CD4-positive, alpha-beta T cell treated with Interferon gamma for 1 hour (primary cell): Measurements from ENCODE around the gene SLC25A39.
A peak's percentile ranks its signal among the peaks of the same experiment; 100 is the strongest.

ENCODE experiments used
- DNase-seq: peaks from one replicate; pipeline ENCODE4 v3.0.0-alpha.2; 2020

SLC25A39 gene

GRCh38 chr17:44311562-44312181 is 13.0 kb downstream of the SLC25A39 start:
- no peak for DNase-seq

- no peak for DNase-seq
Observed at GRCh38 chr17:44310609-44311376, 13.8 kb downstream of the SLC25A39 start.

GRCh38 chr17:44310188-44310587 is 14.4 kb downstream of the SLC25A39 start:
- no peak for DNase-seq

- DNase-seq: no peak
Observed at GRCh38 chr17:44309472-44309871, 15.2 kb downstream of the SLC25A39 start.

GRCh38 chr17:44308865-44309264 is 15.8 kb downstream of the SLC25A39 start:
- DNase-seq: no peak

GRCh38 chr17:44308320-44308818 is 16.3 kb downstream of the SLC25A39 start, which contains the start of gene RUNDC3A:
RUNDC3A (plus strand) TSS chr17:44308601; CDS start chr17:44308833, 232 bp downstream.
- DNase-seq: peak; percentile 85

- no peak for DNase-seq
Observed at GRCh38 chr17:44307387-44308186, 17.0 kb downstream of the SLC25A39 start.

- no peak for DNase-seq
Observed at GRCh38 chr17:44304651-44305050, 20.0 kb downstream of the SLC25A39 start.

- no peak for DNase-seq
Observed at GRCh38 chr17:44297975-44298374, 26.6 kb downstream of the SLC25A39 start.

- no peak for DNase-seq
Observed at GRCh38 chr17:44293509-44294226, 31.0 kb downstream of the SLC25A39 start.

- DNase-seq: no peak
Observed at GRCh38 chr17:44287651-44288050, 37.0 kb downstream of the SLC25A39 start.

GRCh38 chr17:44284024-44284400 is 40.6 kb downstream of the SLC25A39 start:
- no peak for DNase-seq

GRCh38 chr17:44283344-44284023 is 41.1 kb downstream of the SLC25A39 start:
- DNase-seq: no peak

GRCh38 chr17:44282264-44282663 is 42.4 kb downstream of the SLC25A39 start:
- DNase-seq: no peak

- no peak for DNase-seq
Observed at GRCh38 chr17:44281570-44281969, 43.1 kb downstream of the SLC25A39 start.

- no peak for DNase-seq
Observed at GRCh38 chr17:44280392-44280937, 44.2 kb downstream of the SLC25A39 start.

GRCh38 chr17:44279666-44280391 is 44.8 kb downstream of the SLC25A39 start:
- DNase-seq: peak; percentile 77

- no peak for DNase-seq
Observed at GRCh38 chr17:44279346-44279665, 45.3 kb downstream of the SLC25A39 start.

- DNase-seq: no peak
Observed at GRCh38 chr17:44277976-44278375, 46.6 kb downstream of the SLC25A39 start.

GRCh38 chr17:44273607-44274006 is 51.0 kb downstream of the SLC25A39 start:
- DNase-seq: no peak

GRCh38 chr17:44272954-44273353 is 51.7 kb downstream of the SLC25A39 start:
- DNase-seq: no peak
